Neuronal stem cell (in vitro differentiated cells): ENCODE data around the gene ITPA.

Experiments used
- DNase-seq: peaks from one replicate; pipeline ENCODE4 v3.0.0-alpha.2; 2013; ENCODE audit warnings: low spot score
- H2AFZ ChIP-seq: one replicate; pipeline ENCODE4 v1.6.1; 2013; ENCODE audit warnings: mild to moderate bottlenecking, low read length, inconsistent platforms
- H2AK5ac ChIP-seq: 2 replicates; pipeline ENCODE4 v1.6.1; 2013; ENCODE audit warnings: low read depth, mild to moderate bottlenecking, inconsistent platforms, low read length, moderate library complexity, mixed read lengths
- H2BK120ac ChIP-seq: 2 replicates; pipeline ENCODE4 v1.6.1; 2013; ENCODE audit warnings: low read depth, mild to moderate bottlenecking, inconsistent platforms, low read length, moderate library complexity, mixed read lengths
- H2BK12ac ChIP-seq: one replicate; pipeline ENCODE4 v1.6.1; 2013; ENCODE audit warnings: low read length, inconsistent platforms
- H2BK15ac ChIP-seq: 2 replicates; pipeline ENCODE4 v1.6.1; 2013; ENCODE audit warnings: mild to moderate bottlenecking, low read length, inconsistent platforms, mixed read lengths
- H2BK5ac ChIP-seq: one replicate; pipeline ENCODE4 v1.6.1; 2013; ENCODE audit warnings: inconsistent platforms, mild to moderate bottlenecking, low read length, moderate library complexity
- H3K14ac ChIP-seq: one replicate; pipeline ENCODE4 v1.6.1; 2013; ENCODE audit warnings: low read length, inconsistent platforms
- H3K18ac ChIP-seq: 2 replicates; pipeline ENCODE4 v1.6.1; 2013; ENCODE audit warnings: low read length, inconsistent platforms
- H3K23ac ChIP-seq: 2 replicates; pipeline ENCODE4 v1.6.1; 2013; ENCODE audit warnings: low read depth, mild to moderate bottlenecking, mixed read lengths, low read length, inconsistent platforms; ENCODE audit not compliant: poor library complexity
- H3K27ac ChIP-seq: replicated peaks from 3 replicates; pipeline ENCODE4 v1.5.1; 2013; ENCODE audit warnings: low read length, inconsistent platforms
- H3K27me3 ChIP-seq, 3 experiments: 2 replicates each; pipeline ENCODE4 v1.6.1; 2013; ENCODE audit warnings: low read length in 3 of 3, mild to moderate bottlenecking in 2 of 3, inconsistent platforms in 1 of 3, low read depth in 1 of 3, mixed read lengths in 1 of 3, moderate library complexity in 1 of 3; ENCODE audit not compliant: control insufficient read depth in 3 of 3, insufficient read depth in 3 of 3
- H3K36me3 ChIP-seq, 2 donors: replicated peaks in 1 of 2; 2 replicates each; pipeline ENCODE4 v1.6.1; 2013; ENCODE audit warnings: low read length in 2 of 2; ENCODE audit not compliant: control insufficient read depth in 2 of 2, insufficient read depth in 2 of 2
- H3K4ac ChIP-seq: 2 replicates; pipeline ENCODE4 v1.6.1; 2013; ENCODE audit warnings: inconsistent platforms, mild to moderate bottlenecking, low read length, moderate library complexity
- H3K4me1 ChIP-seq, 2 donors: 1 replicate in 1 of 2; 2 replicates in 1 of 2; pipeline ENCODE4 v1.6.1; 2013; ENCODE audit warnings: low read length in 2 of 2, low read depth in 1 of 2; ENCODE audit not compliant: control insufficient read depth in 2 of 2, insufficient read depth in 1 of 2
- H3K4me2 ChIP-seq: one replicate; pipeline ENCODE4 v1.6.1; 2013; ENCODE audit warnings: mild to moderate bottlenecking, low read length, inconsistent platforms; ENCODE audit not compliant: insufficient read depth, poor library complexity, severe bottlenecking
- H3K4me3 ChIP-seq, 2 donors: 2 replicates each; pipeline ENCODE4 v1.5.1; 2013; ENCODE audit warnings: low read length in 2 of 2, mild to moderate bottlenecking in 2 of 2, inconsistent platforms in 1 of 2, moderate library complexity in 1 of 2
- H3K79me1 ChIP-seq: one replicate; pipeline ENCODE4 v1.6.1; 2013; ENCODE audit warnings: low read depth, mild to moderate bottlenecking, inconsistent platforms, low read length, moderate library complexity
- H3K9ac ChIP-seq: one replicate; pipeline ENCODE4 v1.6.1; 2013; ENCODE audit warnings: mild to moderate bottlenecking, low read depth, low read length, inconsistent platforms; ENCODE audit not compliant: poor library complexity
- H3K9me3 ChIP-seq, 2 donors: replicated peaks in 1 of 2; 2 replicates each; pipeline versions ENCODE3 to v1.6.1; 2013; ENCODE audit warnings: low read length in 2 of 2, mild to moderate bottlenecking in 2 of 2, inconsistent platforms in 1 of 2, low read depth in 1 of 2, mixed read lengths in 1 of 2, moderate library complexity in 1 of 2; ENCODE audit not compliant: control insufficient read depth in 2 of 2, insufficient read depth in 1 of 2
- H4K8ac ChIP-seq: one replicate; pipeline ENCODE4 v1.6.1; 2013; ENCODE audit warnings: low read depth, mild to moderate bottlenecking, inconsistent platforms, low read length, moderate library complexity
- H4K91ac ChIP-seq: one replicate; pipeline ENCODE4 v1.6.1; 2013; ENCODE audit warnings: low read length, low read depth, mild to moderate bottlenecking, inconsistent platforms; ENCODE audit not compliant: poor library complexity
- WGBS, 2 donors: extraction: QIAGEN DNeasy Blood & Tissue Kit; methylation state at CpG; one replicate each; pipeline ENCODE4 v1.1.7; 2013; ENCODE audit warnings: missing lambda C conversion rate in 2 of 2, mixed read lengths in 1 of 2; ENCODE audit not compliant: insufficient read length in 2 of 2, insufficient replicate concordance in 1 of 2; ENCODE audit errors: extremely low coverage in 2 of 2; 5-methylcytosine and 5-hydroxymethylcytosine counted together

Gene ITPA

GRCh38 chr20:3273371-3273770, 64.1 kb downstream of the ITPA start:
- no peak for DNase-seq
- WGBS, 2 donors: no CpG with 5 or more reads among the region's 4 CpGs
- H3K4me2 ChIP-seq: no peak overlapping the region
- H3K27me3 ChIP-seq: no peaks in the 10 kb centered on the region
- no peak overlapping the region for H2AK5ac ChIP-seq
- H4K91ac ChIP-seq: no peak overlapping the region
- no peak overlapping the region for H2BK15ac ChIP-seq
- H2BK120ac ChIP-seq: no peak overlapping the region
- H2BK12ac ChIP-seq: no peak overlapping the region
- no peak overlapping the region for H2BK5ac ChIP-seq
- no peak overlapping the region for H3K9ac ChIP-seq
- H3K4me3 ChIP-seq: no peak overlapping the region
- H3K23ac ChIP-seq: no peak overlapping the region
- no peak overlapping the region for H2AFZ ChIP-seq
- H4K8ac ChIP-seq: no peak overlapping the region
- no peak overlapping the region for H3K14ac ChIP-seq
- H3K4ac ChIP-seq: no peak overlapping the region
- peaks cover 0 to 8% of the 10 kb centered on the region in 2 donors for H3K4me1 ChIP-seq
- peaks cover 11 to 61% of the 10 kb centered on the region in 2 donors for H3K36me3 ChIP-seq
- no peak overlapping the region for H3K18ac ChIP-seq
- H3K27ac ChIP-seq: no peak overlapping the region
- no peaks in the 10 kb centered on the region for H3K9me3 ChIP-seq
- no peaks in the 10 kb centered on the region for H3K79me1 ChIP-seq
